ENCODE data around the gene BCDIN3D. TPM values are rescaled to one million over a fixed set of nuclear protein-coding genes. Genes with fewer than 3 reads are reported as not detected.

BCDIN3D gene
- polyA plus RNA-seq, 1 donor (not counting 4 experiments of a cell fraction or from before 2014, with no cell fraction given), result 3.7 TPM

DNA sequence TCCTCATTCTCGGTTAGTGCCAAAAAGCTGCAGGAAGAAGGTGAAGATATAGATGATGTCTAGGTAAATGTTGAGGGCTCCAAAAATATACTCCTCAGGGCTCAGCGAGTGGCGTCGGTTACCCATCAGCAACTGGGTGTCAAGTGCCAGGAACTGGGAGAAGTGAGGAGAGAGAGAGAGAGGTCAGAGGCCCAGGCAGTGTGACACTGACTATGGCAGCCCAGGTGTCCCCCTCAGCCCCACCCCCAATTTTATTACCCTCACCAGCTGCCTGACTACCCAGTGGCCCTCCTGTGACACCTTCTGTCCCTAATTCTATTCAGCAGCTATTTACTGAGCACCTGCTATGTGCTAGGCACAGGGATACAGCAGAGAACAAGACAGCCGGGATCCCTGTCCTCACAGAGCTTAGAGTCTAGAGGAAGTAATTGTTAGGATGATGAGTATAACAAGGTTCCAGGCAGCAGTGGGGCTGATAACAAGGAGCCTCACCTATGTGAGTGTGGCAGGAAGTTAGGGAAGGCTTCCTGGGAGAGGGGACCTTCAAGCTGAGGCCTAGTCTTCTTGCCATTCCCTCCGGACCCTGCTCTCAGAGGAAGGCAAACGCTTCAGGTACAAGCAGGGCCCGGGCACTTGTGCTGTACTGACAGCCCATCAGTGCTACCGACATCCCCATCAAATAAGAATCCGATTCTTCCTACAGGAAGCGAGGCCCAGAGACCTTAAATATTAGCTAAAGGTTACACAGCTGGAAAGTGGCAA, 27.8 kb upstream of the BCDIN3D start:
- H3K9ac ChIP-seq (ENCODE audit: control insufficient read depth, extremely low read depth, insufficient read depth, low read length), result no peak overlapping the region
- no peak for DNase-seq (ENCODE audit: low read depth, low spot score)
- H3K36me3 ChIP-seq (ENCODE audit: control insufficient read depth in 2 of 2, extremely low read depth in 1 of 2, insufficient read depth in 2 of 2, low read length in 2 of 2), result no peaks in the 10 kb centered on the region
- no peak overlapping the region for H3K4me3 ChIP-seq (ENCODE audit: control insufficient read depth in 2 of 3, extremely low read depth in 1 of 3, insufficient read depth in 2 of 3, low read depth in 1 of 3, low read length in 3 of 3)
- H3K4me2 ChIP-seq (ENCODE audit: control insufficient read depth, extremely low read depth, insufficient read depth, low read depth, low read length), result no peak overlapping the region
- no peaks in the 10 kb centered on the region for H3K79me2 ChIP-seq (ENCODE audit: control insufficient read depth, insufficient read depth, low read length)
- dilution Hi-C loops (cut with MboI; ENCODE audit: extremely low pct_ligation_motif_present, low sequenced_read_pairs), result loop anchor here (25.0 kb wide), 1 partner anchor 192 kb away; the partner anchor contains the start of gene ASIC1
- no peak overlapping the region for H2AFZ ChIP-seq (ENCODE audit: control insufficient read depth, low read length)
- peaks cover 8% of the 10 kb centered on the region for H3K27me3 ChIP-seq (ENCODE audit: control insufficient read depth, extremely low read depth, insufficient read depth, low read length)
- H3K27ac ChIP-seq (ENCODE audit: control insufficient read depth, insufficient read depth, low read length), result no peak overlapping the region
- no peaks in the 10 kb centered on the region for H3K9me3 ChIP-seq (ENCODE audit: control insufficient read depth, low read depth, low read length)
- TF ChIP-seq CTCF (optimal IDR thresholded peaks at IDR 0.05 in 1 of 3, IDR thresholded peaks at IDR 0.05 in 1 of 3, conservative IDR thresholded peaks at IDR 0.05 in 1 of 3; ENCODE audit: extremely low read depth in 1 of 3, insufficient read depth in 2 of 3, low read length in 3 of 3) (no peak), EZH2 (IDR thresholded peaks at IDR 0.05; ENCODE audit: low read length) (no peak)
- no peaks in the 10 kb centered on the region for H3K9me1 ChIP-seq (ENCODE audit: control insufficient read depth, extremely low read depth, insufficient read depth, low read length)
- peaks cover 10% of the 10 kb centered on the region for H3K4me1 ChIP-seq (ENCODE audit: control insufficient read depth, extremely low read depth, insufficient read depth, low read length)
- no peak for FAIRE-seq
- H4K20me1 ChIP-seq (ENCODE audit: control insufficient read depth, extremely low read depth, insufficient read depth, low read length), result no peaks in the 10 kb centered on the region

DNA sequence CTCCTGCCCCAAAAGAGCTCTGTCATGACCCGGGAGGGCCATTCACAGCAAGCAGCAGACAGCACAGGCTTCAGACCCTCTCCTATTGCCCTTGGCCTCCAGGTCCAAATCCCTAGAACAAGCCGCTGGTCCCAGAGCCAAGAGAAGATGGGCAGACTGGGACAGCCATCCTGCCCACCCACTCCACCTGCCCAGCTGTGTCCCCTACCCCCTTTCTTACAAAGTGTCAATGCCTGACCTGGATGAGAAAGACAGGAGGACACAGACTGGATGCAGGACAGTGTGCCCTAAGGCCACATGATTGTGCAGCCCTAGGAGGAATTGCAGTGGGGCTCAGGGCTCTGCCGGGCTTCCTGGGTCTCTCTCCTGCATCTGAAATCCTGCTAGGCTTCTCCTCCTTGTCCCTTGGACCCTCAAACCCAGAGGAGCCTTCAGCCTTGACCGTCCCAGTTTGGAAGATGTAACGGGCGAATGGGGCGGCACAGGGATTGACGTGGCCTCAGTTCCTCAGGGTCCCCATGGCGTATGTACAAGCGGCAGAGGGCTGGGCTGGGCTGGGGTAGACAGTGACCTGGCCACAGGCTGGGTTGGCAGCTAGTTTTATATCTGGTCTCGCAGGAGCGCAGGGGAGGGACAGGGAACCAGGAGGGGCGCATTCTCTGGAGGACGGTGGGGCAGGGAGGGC, 27.1 kb upstream of the BCDIN3D start:
- Histone ChIP-seq H3K27ac (ENCODE audit: control insufficient read depth, insufficient read depth, low read length) (no peak overlapping the region), H2AFZ (ENCODE audit: control insufficient read depth, low read length) (no peak overlapping the region), H3K9ac (ENCODE audit: control insufficient read depth, extremely low read depth, insufficient read depth, low read length) (no peak overlapping the region), H3K4me1 (ENCODE audit: control insufficient read depth, extremely low read depth, insufficient read depth, low read length) (peaks cover 10% of the 10 kb centered on the region), H3K4me3 (ENCODE audit: control insufficient read depth in 2 of 3, extremely low read depth in 1 of 3, insufficient read depth in 2 of 3, low read depth in 1 of 3, low read length in 3 of 3) (no peak overlapping the region), H3K9me3 (ENCODE audit: control insufficient read depth, low read depth, low read length) (no peaks in the 10 kb centered on the region), H3K36me3 (ENCODE audit: control insufficient read depth in 2 of 2, extremely low read depth in 1 of 2, insufficient read depth in 2 of 2, low read length in 2 of 2) (no peaks in the 10 kb centered on the region), H3K79me2 (ENCODE audit: control insufficient read depth, insufficient read depth, low read length) (no peaks in the 10 kb centered on the region), H3K4me2 (ENCODE audit: control insufficient read depth, extremely low read depth, insufficient read depth, low read depth, low read length) (no peak overlapping the region), H3K27me3 (ENCODE audit: control insufficient read depth, extremely low read depth, insufficient read depth, low read length) (peaks cover 11% of the 10 kb centered on the region), H3K9me1 (ENCODE audit: control insufficient read depth, extremely low read depth, insufficient read depth, low read length) (no peaks in the 10 kb centered on the region), H4K20me1 (ENCODE audit: control insufficient read depth, extremely low read depth, insufficient read depth, low read length) (no peaks in the 10 kb centered on the region)
- DNase-seq (ENCODE audit: low read depth, low spot score) (no peak), FAIRE-seq (no peak)
- dilution Hi-C loops (cut with MboI; ENCODE audit: extremely low pct_ligation_motif_present, low sequenced_read_pairs), result loop anchor here (25.0 kb wide), 1 partner anchor 192 kb away; the partner anchor contains the start of gene ASIC1
- no peak for TF ChIP-seq EZH2 (IDR thresholded peaks at IDR 0.05; ENCODE audit: low read length)
- TF ChIP-seq CTCF (optimal IDR thresholded peaks at IDR 0.05 in 1 of 3, IDR thresholded peaks at IDR 0.05 in 1 of 3, conservative IDR thresholded peaks at IDR 0.05 in 1 of 3; ENCODE audit: extremely low read depth in 1 of 3, insufficient read depth in 2 of 3, low read length in 3 of 3), result no peak

Measured in keratinocyte (primary cell).